Activated CD8-positive, alpha-beta T cell treated with anti-CD3 and anti-CD28 coated beads for 36 hours (primary cell): Measurements from ENCODE around the gene SART1. TPM values are rescaled to one million over a fixed set of nuclear protein-coding genes. Genes with fewer than 3 reads are reported as not detected.

ENCODE experiments used
- ATAC-seq: fragments of 200-7000 bp; cut with Tn5 transposase; one replicate; pipeline ENCODE4 v1.10.0; 2021; ENCODE audit warnings: mild to moderate bottlenecking, moderate library complexity
- CTCF ChIA-PET: fragments of 350-600 bp; sonication (Branson Sonifier 250); formaldehyde crosslinking; loops from one replicate; lab custom pipeline; 2021; ENCODE audit warnings: antibody characterized with exemption; lab: Charles Lee
- POLR2A ChIA-PET: fragments of 350-600 bp; sonication (Branson Sonifier 250); formaldehyde crosslinking; loops from one replicate; lab custom pipeline; 2021; ENCODE audit warnings: antibody characterized with exemption; lab: Charles Lee
- DNase-seq: peaks from one replicate; pipeline ENCODE4 v3.0.0-alpha.2; 2020
- H3K27ac Mint-ChIP-seq: one replicate; pipeline ENCODE4 v1.8.0; 2021; ENCODE audit warnings: mild to moderate bottlenecking, mixed read lengths
- H3K27me3 Mint-ChIP-seq: one replicate; pipeline ENCODE4 v1.8.0; 2021; ENCODE audit warnings: mixed read lengths
- H3K36me3 Mint-ChIP-seq: one replicate; pipeline ENCODE4 v1.8.0; 2021; ENCODE audit warnings: low read depth, mixed read lengths
- H3K4me1 Mint-ChIP-seq: one replicate; pipeline ENCODE4 v1.8.0; 2021; ENCODE audit warnings: low read depth, mixed read lengths
- H3K4me3 Mint-ChIP-seq: one replicate; pipeline ENCODE4 v1.8.0; 2021; ENCODE audit warnings: mild to moderate bottlenecking, moderate library complexity, mixed read lengths
- H3K9me3 Mint-ChIP-seq: one replicate; pipeline ENCODE4 v1.8.0; 2021; ENCODE audit warnings: mixed read lengths
- CTCF ChIP-seq: fragments of 200-600 bp; IDR thresholded peaks from one replicate; pipeline ENCODE4 v1.8.0; 2022; ENCODE audit warnings: antibody characterized with exemption, mild to moderate bottlenecking
- intact Hi-C: fragments of 100-400 bp; cut with micrococcal nuclease; formaldehyde crosslinking; loops from one replicate; pipeline ENCODE4 v1.10.0; 2022
- total RNA-seq, 2 experiments: library from RNA; stranded (reverse); gene quantifications; one replicate each; pipeline ENCODE4 v1.2.3, GENCODE V29; 2021

The SART1 gene
- 10 to 100 TPM; 58.3 to 63.9 TPM for total RNA-seq

DNA sequence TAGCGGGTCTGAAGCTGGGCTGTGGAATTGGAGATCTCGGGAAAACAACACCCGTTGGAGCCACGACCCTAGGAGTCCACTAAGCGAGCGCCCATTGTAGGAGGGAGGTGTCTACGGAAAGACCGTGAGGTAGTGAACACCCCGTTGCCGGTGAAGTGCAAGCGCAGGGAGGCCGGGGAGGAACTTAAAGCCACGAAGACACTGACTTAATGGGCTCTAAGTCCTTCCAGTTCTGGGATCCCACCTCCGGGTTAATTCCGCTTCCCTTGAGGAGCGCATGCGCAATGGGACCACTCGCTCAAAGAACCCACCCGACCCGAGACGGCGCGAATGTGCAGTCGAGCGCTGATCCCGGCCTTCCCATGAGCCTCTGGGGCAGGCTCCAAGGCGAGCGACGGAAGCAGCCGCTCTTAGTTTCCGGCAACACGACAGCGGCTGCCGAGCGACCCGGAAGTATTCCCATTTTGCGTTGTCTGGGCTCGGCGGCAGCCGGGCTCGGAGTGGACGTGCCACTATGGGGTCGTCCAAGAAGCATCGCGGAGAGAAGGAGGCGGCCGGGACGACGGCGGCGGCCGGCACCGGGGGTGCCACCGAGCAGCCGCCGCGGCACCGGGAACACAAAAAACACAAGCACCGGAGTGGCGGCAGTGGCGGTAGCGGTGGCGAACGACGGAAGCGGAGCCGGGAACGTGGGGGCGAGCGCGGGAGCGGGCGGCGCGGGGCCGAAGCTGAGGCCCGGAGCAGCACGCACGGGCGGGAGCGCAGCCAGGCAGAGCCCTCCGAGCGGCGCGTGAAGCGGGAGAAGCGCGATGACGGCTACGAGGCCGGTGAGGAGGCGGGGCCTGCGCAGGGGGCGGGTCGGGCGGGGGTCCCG is at the start of gene SART1:
SART1 (plus strand) TSS at position 468 of the 874 bp plus-strand sequence; CDS start at position 515, 47 bp downstream.
- CTCF ChIA-PET, result interaction anchor here (2.5 to 3.6 kb wide), 3 partner anchors 70 to 77 kb away, joined by 12 to 17 read pairs (median 13); partner anchors contain the start of genes CCDC85B and FIBP
- ATAC-seq (peak; percentile 91), DNase-seq (peak; percentile 98)
- Mint-ChIP-seq H3K27me3 (no peaks in the 10 kb centered on the region), H3K4me3 (peak within 1 kb of the TSS; percentile 82), H3K36me3 (peaks cover 36% of the 10 kb centered on the region), H3K27ac (peak within 1 kb of the TSS; percentile 97), H3K4me1 (peaks cover 46% of the 10 kb centered on the region), H3K9me3 (no peaks in the 10 kb centered on the region)
- POLR2A ChIA-PET, result interaction anchor here (0.6 to 7.2 kb wide), 10 partner anchors 14 to 71 kb away, joined by 3 to 54 read pairs (median 4); partner anchors contain the start of genes CCDC85B, FIBP and FOSL1
- TF ChIP-seq CTCF, result no peak
- intact Hi-C loops, result loop anchor here (1.0 to 10.0 kb wide), 2 partner anchors 42 to 67 kb away; partner anchors contain the start of genes C11orf68, CCDC85B and DRAP1

GRCh38 chr11:65912845-65913244 is 48.7 kb upstream of the SART1 start:
- intact Hi-C loops, result no loop called here
- peaks cover 26% of the 10 kb centered on the region for H3K4me1 Mint-ChIP-seq
- TF ChIP-seq CTCF, result no peak
- H3K27ac Mint-ChIP-seq, result no peak overlapping the region
- DNase-seq, result no peak
- POLR2A ChIA-PET, result interaction anchor here (2.5 kb wide), 1 partner anchor 12 kb away, joined by 12 read pairs; the partner anchor contains the start of gene FOSL1
- peaks cover 7% of the 10 kb centered on the region for H3K36me3 Mint-ChIP-seq
- peak; percentile 32 for ATAC-seq
- H3K9me3 Mint-ChIP-seq, result no peaks in the 10 kb centered on the region
- CTCF ChIA-PET, result interaction anchor here (1.2 to 1.5 kb wide), 2 partner anchors 10 to 28 kb away, joined by 3 read pairs; no protein-coding TSS in a partner anchor
- peaks cover 4% of the 10 kb centered on the region for H3K27me3 Mint-ChIP-seq
- no peak overlapping the region for H3K4me3 Mint-ChIP-seq

GRCh38 chr11:65915101-65915820 is 46.3 kb upstream of the SART1 start:
- no peak overlapping the region for H3K4me3 Mint-ChIP-seq
- peaks cover 24% of the 10 kb centered on the region for H3K4me1 Mint-ChIP-seq
- no peak for TF ChIP-seq CTCF
- no peak overlapping the region for H3K27ac Mint-ChIP-seq
- no peaks in the 10 kb centered on the region for H3K9me3 Mint-ChIP-seq
- H3K36me3 Mint-ChIP-seq, result peaks cover 9% of the 10 kb centered on the region
- ATAC-seq (no peak), DNase-seq (no peak)
- intact Hi-C loops, result no loop called here
- CTCF ChIA-PET, result interaction anchor here (0.7 to 1.8 kb wide), 4 partner anchors 14 to 31 kb away, joined by 3 to 4 read pairs (median 3); no protein-coding TSS in a partner anchor
- POLR2A ChIA-PET, result interaction anchor here (0.9 to 2.0 kb wide), 5 partner anchors 14 to 43 kb away, joined by 3 to 8 read pairs (median 4); partner anchors contain the start of gene CCDC85B
- no peaks in the 10 kb centered on the region for H3K27me3 Mint-ChIP-seq

- Mint-ChIP-seq H3K4me1 (peaks cover 28% of the 10 kb centered on the region), H3K36me3 (peaks cover 11% of the 10 kb centered on the region), H3K4me3 (no peak overlapping the region), H3K27ac (no peak overlapping the region), H3K27me3 (no peaks in the 10 kb centered on the region), H3K9me3 (no peaks in the 10 kb centered on the region)
- ChIA-PET POLR2A (interaction anchor here (1.1 to 2.0 kb wide), 3 partner anchors 14 to 22 kb away, joined by 3 to 8 read pairs (median 6); no protein-coding TSS in a partner anchor), CTCF (interaction anchor here (0.7 to 1.8 kb wide), 4 partner anchors 14 to 32 kb away, joined by 3 to 4 read pairs (median 3); no protein-coding TSS in a partner anchor)
- TF ChIP-seq CTCF, result no peak
- ATAC-seq, result no peak
- intact Hi-C loops, result no loop called here
- no peak for DNase-seq
Observed at GRCh38 chr11:65915821-65916251, 45.7 kb upstream of the SART1 start.
